Mammary epithelial cell (primary cell): ENCODE measurements around the gene SMYD3.

Experiments used
- EZH2 ChIP-seq: IDR thresholded peaks from 2 replicates; pipeline ENCODE4 v1.6.1; 2012; ENCODE audit warnings: low read length, inconsistent platforms, borderline replicate concordance
- TF ChIP-seq, protein P1 (sequence below), 2 donors: IDR thresholded peaks in 1 of 2; conservative IDR thresholded peaks in 1 of 2; 2 replicates each; pipeline ENCODE4 v1.5.1; 2011 to 2012; ENCODE audit warnings: inconsistent platforms in 2 of 2, low read length in 2 of 2, mild to moderate bottlenecking in 2 of 2, control low read depth in 1 of 2, low read depth in 1 of 2; ENCODE audit not compliant: insufficient read depth in 1 of 2; ENCODE audit errors: extremely low read depth in 1 of 2

- TF ChIP-seq, protein P1, sequence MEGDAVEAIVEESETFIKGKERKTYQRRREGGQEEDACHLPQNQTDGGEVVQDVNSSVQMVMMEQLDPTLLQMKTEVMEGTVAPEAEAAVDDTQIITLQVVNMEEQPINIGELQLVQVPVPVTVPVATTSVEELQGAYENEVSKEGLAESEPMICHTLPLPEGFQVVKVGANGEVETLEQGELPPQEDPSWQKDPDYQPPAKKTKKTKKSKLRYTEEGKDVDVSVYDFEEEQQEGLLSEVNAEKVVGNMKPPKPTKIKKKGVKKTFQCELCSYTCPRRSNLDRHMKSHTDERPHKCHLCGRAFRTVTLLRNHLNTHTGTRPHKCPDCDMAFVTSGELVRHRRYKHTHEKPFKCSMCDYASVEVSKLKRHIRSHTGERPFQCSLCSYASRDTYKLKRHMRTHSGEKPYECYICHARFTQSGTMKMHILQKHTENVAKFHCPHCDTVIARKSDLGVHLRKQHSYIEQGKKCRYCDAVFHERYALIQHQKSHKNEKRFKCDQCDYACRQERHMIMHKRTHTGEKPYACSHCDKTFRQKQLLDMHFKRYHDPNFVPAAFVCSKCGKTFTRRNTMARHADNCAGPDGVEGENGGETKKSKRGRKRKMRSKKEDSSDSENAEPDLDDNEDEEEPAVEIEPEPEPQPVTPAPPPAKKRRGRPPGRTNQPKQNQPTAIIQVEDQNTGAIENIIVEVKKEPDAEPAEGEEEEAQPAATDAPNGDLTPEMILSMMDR (conservative IDR thresholded peaks at IDR 0.05 in 1 of 2, IDR thresholded peaks at IDR 0.05 in 1 of 2; ENCODE audit: extremely low read depth in 1 of 2, insufficient read depth in 1 of 2, low read depth in 1 of 2, low read length in 2 of 2) = no peak
- TF ChIP-seq EZH2 = no peak
These were observed 589.7 kb downstream of the SMYD3 start for GRCh38 chr1:245917403-245917802.
